Globus pallidus (tissue), 1 donor: ENCODE measurements around the gene CYP2A7.
A peak's percentile ranks its signal among the peaks of the same experiment; 100 is the strongest.
"Not testable (repeated sequence)": the region's sequence is repeated elsewhere in the genome, so short reads cannot be mapped to it uniquely, and the experiment has no call there.

Experiments
- DNase-seq: peaks from one replicate; pipeline ENCODE4 v3.0.0-alpha.2; 2015; ENCODE audit warnings: low spot score

Gene CYP2A7

GRCh38 chr19:40842997-40843652 is 38.9 kb downstream of the CYP2A7 start:
- not testable (repeated sequence) for DNase-seq

GRCh38 chr19:40842012-40842411 is 40.0 kb downstream of the CYP2A7 start:
- DNase-seq: not testable (repeated sequence)

GRCh38 chr19:40838477-40838876 is 43.6 kb downstream of the CYP2A7 start:
- DNase-seq: not testable (repeated sequence)

- DNase-seq: no peak
Observed at GRCh38 chr19:40836754-40837429, 45.1 kb downstream of the CYP2A7 start.

GRCh38 chr19:40833728-40834533 is 48.1 kb downstream of the CYP2A7 start:
- DNase-seq: not testable (repeated sequence)

GRCh38 chr19:40832431-40832790 is 49.6 kb downstream of the CYP2A7 start:
- not testable (repeated sequence) for DNase-seq

GRCh38 chr19:40831502-40832430 is 50.3 kb downstream of the CYP2A7 start:
- no peak for DNase-seq

GRCh38 chr19:40830741-40831140 is 51.3 kb downstream of the CYP2A7 start:
- not testable (repeated sequence) for DNase-seq

- DNase-seq: no peak
Observed at GRCh38 chr19:40829205-40829604, 52.8 kb downstream of the CYP2A7 start.

GRCh38 chr19:40827386-40828247 is 54.4 kb downstream of the CYP2A7 start:
- DNase-seq: no peak

GRCh38 chr19:40826699-40827385 is 55.2 kb downstream of the CYP2A7 start:
- DNase-seq: peak; percentile 67

GRCh38 chr19:40826312-40826698 is 55.7 kb downstream of the CYP2A7 start:
- not testable (repeated sequence) for DNase-seq

GRCh38 chr19:40825460-40826095 is 56.5 kb downstream of the CYP2A7 start:
- not testable (repeated sequence) for DNase-seq
